ENCODE measurements around the gene PYHIN1.

GRCh38 chr1:158992787-158993312 is 61.5 kb downstream of the PYHIN1 start:
- no peak for TF ChIP-seq CTCF (IDR thresholded peaks at IDR 0.05; ENCODE audit: control extremely low read depth in 1 of 3, insufficient read depth in 1 of 3, low read depth in 1 of 3, low read length in 3 of 3)
- TF ChIP-seq EZH2 (IDR thresholded peaks at IDR 0.05; ENCODE audit: low read depth, low read length, severe bottlenecking), result no peak
- TF ChIP-seq GABPA (IDR thresholded peaks at IDR 0.05; ENCODE audit: borderline replicate concordance, insufficient read depth, low read length), result no peak
- TF ChIP-seq TBP (IDR thresholded peaks at IDR 0.05; ENCODE audit: low read depth, low read length), result no peak

Data from H1 (cell line).